ENCODE data around the gene STX16.
A peak's percentile ranks its signal among the peaks of the same experiment; 100 is the strongest.

The STX16 gene, protein sequence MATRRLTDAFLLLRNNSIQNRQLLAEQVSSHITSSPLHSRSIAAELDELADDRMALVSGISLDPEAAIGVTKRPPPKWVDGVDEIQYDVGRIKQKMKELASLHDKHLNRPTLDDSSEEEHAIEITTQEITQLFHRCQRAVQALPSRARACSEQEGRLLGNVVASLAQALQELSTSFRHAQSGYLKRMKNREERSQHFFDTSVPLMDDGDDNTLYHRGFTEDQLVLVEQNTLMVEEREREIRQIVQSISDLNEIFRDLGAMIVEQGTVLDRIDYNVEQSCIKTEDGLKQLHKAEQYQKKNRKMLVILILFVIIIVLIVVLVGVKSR

DNA sequence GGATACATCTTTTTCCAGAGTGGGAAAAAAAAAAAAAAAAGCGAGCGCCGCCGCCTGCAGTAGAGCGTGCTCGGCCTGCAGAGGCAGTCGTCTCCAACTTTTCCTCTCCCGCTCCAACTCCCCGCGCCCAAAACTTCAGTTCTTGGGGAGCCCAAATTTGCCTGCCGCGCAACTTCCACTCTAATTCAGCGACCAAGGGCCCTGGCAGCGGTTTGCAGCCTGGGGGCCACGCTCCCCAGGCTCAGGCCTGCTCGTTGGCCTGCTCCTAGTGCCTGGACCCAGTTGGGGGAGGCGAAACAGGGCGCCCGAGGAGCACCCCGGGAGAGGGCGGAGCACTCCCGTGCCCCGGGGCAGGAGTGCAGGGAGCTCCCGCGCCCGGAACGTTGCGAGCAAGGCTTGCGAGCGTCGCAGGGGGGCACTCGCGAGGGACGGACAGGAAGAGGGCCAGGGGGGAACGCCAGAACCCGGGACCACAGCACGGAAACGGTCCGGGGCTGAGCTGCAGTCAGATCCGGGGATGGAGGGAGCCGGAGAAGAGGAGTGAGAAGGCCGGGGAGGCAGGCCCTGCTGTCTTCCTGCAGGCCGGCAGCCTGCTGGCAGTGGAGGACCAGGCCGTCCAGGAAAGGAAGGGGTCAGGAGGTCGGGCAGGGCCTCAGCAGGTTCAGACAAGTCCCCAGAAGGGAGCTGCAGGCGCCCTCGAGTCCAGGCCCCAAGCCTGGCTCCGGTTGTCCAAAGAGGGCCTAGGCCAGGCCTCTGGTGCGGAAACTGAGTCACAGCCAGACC, at the start of gene STX16:
STX16 (plus strand) TSS at position 508 of the 783 bp plus-strand sequence. CDS start 724 bp downstream, outside the sequence.
- DNase-seq, result peak; percentile 36

DNA sequence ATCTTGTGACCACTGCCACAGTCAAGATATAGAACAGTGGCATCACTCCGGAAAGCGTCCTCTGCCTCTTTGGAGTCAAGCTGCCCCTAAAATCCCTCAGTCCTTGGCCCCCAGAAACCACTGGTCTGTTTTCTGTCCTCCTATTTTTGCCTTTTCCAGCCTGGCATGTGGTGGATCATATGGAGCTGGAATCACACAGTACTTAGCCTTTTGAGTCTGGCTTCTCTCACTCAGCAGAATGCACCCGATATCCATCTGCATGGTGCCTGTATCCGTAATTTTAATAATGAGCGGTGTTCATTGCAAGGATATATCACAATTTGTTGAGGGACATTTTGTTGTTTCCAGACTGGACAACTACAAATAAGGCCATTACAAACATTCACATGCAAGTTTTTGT, 49.0 kb upstream of the STX16 start:
- DNase-seq, result no peak

DNA sequence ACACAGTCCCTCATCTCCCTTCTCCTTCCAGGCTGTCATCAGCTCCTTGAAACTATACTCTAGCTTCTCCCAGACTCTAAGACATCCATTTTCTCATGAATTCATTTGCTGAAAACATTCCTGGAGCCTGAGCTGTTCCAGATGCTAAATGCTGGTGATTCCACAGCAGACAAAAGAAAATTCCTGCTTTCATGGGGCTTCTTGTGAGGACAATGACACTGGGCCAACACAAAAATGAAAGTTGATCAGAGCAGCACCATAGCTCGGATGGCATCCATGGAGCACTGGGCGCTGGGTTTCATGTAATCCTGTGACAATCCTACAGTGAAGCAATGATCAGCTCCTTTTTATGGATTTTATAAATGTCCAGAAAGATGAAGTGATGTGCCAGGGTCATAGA, 47.4 kb upstream of the STX16 start:
- DNase-seq, result no peak

DNA sequence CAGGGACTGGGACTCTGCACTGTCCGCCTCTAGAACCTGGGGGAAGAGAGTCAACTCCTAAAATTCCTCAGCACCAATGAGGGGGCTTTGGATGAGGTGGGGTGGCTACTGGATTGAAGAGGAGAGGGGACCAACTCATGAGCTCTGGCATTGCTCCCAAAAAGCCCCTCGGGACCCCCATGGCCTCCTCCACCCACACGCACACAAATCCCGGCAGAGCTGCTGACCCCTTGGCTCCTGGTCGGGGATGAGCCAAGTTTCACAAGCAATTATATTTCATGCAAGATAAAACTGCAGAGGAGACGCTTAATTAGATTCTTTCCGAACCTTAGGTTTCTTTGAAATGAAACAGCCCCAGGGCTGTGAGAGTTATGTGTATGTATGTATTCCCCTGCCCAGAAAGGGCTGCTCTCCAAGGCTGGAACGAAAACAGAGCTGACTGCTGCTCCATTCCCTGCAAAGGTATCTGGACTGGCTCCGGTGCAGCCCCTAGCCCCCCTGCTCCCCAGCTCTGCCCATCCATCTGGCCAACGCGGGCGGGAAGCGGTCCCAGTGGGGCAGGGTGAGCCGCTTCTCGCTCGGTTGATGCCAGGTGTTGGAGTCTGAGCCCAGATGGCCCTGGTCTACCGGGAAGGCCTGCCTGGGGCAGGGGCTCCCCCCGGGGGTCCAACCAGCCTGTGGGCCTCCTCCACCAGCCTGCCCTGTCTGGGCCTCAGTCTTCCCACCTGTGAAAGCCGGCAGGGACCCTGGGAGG, 46.8 kb upstream of the STX16 start:
- no peak for DNase-seq

DNA sequence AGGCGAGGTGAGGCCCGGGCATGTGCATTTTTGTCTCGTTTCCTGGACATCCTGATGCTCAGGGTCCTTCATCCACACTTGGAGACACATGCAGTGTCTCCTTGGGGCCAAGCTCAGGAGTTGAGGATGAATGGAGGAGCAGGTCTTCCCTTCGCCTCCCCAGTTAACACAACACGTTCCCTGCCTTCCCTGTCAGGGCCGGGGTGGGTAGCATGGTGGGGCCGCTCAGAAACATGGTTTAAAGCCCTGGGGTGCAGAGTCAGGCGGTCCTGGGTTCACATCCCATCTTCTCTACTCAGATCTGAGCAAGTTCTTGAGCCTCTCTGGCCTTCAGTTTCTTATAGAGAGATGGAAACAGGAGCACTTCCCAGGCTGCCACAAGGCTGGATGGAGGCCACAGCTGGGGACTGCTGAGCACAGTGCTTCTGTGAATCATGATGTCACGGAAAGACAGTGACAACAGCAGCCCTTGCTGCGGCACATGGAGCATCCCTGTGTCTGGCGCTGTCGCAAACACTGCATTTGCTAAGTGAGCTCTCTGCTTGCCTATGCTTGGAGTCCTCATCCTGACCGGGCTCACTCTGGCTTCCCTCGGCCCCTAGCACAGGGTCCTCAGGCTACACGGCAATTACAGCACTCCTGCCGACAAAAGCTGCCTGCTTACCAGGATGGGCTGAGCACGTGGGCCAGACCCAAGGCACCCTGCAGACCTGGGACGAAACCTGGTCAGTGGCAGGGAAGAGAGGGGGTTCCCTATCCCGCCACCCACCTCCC, 45.6 kb upstream of the STX16 start:
- no peak for DNase-seq

DNA sequence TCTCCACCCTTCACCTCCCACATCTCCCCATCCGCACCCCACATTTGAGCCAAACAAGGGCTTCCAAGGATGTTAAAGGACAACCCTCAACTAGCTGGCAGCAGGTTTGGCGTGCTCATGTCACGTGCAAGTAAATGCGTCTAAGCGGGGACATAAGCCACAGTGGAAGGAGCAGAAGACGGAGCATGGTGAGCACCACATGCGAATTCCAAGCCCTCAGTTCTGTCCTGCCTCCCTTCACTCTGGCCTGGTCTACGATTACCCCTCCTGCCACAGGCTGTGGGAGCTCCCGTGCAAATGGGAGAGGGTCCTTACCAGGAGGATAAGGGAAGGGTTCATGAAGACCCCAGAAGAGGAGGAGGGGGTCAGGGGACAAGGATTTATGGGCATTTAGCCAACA, 44.9 kb upstream of the STX16 start:
- no peak for DNase-seq

DNA sequence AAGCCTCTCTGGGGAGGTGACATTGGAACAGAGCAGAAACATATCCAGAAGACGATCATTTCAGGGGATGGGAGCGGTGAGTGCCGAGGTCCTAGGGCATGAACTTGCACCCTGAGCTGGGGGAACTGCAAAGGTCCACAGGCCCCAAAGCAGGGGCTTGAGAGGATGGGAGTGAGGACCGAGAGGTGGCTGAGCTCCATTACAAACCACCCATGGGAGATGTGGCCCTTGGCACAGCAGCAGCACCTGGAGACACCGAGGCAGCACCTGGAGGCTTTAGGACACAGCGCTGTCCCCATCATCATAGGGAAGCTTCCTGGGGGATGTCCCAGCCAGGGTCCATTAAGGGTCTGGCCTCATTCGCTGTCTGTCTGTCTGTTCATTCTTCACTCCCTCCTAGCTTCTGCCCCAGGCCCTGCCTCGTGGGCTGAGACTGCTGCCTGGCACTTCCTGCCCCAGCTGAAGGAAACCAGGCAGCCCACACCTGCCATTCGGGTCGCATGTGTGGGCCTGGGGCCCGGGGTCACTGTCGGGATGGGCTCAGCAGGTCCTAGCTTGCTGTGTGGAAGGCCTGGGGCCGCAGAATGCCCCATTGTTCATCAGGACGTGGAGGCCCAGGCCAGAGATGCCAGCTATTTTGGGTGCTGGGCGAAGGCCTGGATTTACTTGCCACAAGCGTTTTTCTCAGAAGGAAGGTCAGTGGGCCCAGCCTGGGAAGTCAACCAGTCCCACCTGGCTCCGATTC, 42.8 kb upstream of the STX16 start:
- DNase-seq, result no peak

DNA sequence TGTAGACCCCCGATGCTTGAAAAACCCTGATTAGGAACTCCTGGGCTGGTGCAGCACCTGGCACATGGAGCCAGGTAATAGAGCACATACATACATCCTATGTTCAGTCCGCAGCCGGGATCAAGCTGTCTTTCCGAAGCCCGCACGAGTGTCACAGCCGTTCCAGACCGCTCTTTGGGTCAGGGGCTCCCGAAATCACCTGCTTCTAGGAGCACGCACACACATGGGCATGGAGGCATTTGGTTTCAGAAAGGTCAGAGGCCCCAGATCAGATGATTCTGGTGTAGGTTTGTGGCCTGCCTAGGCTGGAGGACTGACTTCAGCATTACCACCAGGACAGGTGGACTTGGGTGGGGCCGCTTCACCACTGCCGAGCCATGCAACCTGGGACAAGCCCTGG, 42.1 kb upstream of the STX16 start:
- no peak for DNase-seq

DNA sequence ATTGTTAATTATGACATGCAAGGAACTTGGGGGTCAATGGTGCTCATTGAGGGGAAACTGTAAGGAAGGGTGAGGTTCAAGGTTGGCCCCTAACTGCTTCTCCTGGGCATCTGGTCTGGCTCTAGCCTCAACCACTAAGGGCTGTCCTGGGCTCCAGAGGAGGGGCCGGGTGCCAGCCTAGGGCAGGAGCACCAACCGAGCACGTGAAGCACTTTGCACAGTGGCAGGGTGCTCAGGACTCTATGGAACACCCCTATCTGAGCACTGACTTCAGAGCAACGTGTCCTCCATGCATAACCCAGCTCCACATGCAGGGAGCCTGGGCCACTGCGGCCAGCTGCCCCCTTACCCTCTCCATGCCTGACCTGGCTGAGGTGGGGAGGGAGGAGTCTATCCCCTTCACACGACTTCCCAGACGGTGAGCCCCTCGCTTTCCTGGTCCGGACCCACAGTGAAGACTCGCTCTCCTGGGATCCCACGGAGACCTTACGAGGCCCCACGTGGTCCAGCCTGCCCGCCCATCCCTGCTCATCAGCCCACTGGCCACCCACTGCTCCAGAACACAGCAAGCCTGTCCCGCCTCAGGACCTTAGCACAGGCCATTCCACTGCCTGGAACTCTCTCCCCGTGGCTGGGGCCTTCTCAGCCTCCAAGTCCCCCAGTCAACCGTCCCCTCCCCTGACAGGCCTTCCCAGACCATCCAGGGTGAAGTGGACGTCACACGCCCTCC, 40.8 kb upstream of the STX16 start:
- no peak for DNase-seq

DNA sequence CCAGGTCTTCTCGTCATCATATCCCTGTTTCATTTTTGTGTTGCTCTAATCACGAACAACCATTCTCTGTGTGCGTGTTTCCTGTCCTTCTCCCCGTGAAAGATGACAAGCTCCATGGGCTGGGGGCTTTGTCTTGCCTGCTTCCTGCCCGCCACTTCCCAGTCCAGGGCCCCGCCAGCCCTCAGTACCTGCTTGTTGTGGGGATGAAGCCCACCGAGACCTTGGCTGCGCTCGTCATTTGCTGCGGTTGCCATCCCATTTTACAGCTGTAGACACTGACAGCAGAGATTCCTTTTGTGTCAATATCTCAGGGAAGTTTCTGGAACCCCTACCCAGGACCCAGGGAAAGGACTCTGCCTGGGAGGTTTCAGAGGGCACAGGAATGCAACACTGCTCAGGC, 40.3 kb upstream of the STX16 start:
- DNase-seq, result no peak

DNA sequence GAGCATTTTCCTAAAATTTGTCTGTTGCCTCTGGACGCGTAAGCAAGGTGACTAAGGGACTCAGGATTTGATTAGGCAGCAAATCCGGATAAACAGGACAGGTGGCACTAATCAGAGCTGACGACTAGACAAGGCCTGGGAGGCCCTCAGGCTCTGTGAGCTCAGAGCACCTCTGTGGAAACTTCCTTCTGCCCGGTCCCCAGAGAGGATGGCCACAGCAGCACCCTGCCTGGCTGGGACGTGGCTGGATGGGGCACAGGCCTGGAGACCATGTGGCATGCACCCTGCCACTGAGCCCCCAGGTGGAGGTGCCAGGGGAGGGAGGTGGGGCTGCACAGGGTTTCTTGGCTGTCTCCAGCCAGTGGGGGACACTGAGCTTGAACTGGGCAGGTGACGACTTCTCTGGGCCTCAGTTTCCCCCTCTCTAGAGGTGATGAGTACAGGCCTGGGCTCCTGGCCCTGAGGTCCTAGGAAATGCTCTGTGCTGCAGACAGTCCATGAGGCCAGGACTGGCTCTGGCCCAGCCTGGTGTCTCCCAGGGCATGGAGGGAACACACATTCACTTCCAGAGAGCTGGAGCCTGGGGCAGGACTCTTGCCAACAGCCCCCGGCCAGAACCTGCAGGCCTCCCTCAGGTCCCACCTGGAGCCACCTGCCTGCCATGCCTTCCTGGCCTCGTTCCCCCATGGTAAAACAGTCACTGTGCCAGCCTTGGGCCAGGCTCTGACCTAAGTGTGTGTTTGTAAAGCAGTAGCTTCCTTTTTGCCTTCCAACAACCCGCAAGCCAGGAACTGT, 39.6 kb upstream of the STX16 start:
- no peak for DNase-seq

DNA sequence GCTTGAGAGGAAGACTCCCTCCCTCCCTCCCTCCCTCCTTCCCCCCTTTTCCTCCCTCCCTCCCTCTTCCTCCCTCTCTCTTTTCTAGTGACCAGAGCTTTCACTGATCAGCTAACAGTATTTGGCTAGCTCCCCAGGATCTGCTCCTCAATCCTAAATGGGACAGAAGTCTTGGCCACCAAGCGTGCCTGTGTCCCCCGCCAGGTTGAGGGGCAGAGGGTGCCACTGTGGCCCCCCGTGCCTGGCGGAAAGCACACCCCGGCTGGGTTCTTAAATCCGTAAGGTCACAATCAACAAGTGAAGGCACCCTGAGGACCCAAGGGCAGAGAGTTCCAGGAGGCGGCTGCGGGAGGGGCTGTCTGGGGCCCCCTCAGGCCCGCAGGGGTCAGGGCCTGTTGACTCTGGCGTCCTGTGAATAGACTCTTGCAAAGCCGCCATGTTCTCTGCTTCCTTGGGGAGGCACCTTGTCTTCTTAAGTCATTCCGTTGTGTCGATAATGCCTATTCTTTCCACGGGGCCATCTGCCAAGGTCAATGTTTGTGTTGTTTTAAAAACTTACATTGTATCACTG, 38.9 kb upstream of the STX16 start:
- DNase-seq, result no peak

DNA sequence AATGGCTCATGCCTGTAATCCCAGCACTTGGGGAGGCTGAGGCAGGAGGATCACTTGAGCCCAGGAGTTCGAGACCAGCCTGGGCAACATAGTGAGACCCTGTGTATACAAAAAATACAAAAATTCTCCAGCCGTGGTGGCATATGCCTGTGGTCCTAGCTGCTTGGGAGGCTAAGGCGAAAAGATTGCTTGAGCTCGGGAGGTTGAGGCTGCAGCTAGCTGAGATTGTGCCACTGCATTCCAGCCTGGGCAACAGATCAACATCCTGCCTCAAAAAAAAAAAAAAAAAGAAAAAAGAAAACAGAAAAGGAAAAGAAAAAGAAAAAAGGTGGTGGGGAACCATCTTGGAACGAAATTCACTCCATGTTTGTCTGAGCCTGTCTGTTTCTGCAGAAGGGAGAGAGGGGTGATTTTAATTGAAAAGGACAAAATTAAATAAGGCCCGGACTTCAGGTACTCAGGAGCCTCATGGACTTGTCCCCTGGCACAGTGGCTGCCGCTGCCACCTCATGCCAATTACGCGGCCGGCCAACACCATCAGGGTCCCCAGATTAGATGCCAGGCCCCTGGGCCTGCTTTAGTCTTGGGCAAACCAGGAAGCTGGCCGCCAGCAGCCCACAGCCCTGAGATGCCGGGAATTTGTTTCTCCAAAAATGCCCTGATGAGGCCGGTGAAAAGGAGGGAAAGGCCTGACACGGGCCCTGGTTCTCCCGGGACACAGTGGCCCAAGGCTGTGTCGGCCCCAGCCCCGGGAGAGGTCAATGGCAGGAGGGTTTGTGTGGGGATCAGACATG, 37.8 kb upstream of the STX16 start:
- DNase-seq, result no peak

DNA sequence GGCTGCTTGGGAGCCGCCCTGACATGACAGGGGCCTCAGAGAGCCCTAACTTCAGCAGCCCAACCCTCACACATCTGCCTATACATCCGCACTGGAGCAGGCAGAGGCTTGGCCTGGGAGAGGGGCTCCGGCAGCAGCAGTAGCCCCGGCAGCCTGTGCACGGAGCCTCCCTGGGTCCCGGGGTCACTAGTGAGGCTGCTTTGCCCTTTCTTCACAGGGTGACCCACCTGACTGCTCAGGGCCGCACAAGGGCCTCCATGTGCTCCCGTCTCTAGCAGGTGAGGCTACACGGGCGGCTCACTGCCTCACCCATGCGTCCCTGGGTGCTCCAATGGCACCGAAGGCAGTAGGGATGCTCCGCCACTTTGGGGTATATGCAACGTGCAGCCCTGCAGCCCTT, 36.7 kb upstream of the STX16 start:
- no peak for DNase-seq

DNA sequence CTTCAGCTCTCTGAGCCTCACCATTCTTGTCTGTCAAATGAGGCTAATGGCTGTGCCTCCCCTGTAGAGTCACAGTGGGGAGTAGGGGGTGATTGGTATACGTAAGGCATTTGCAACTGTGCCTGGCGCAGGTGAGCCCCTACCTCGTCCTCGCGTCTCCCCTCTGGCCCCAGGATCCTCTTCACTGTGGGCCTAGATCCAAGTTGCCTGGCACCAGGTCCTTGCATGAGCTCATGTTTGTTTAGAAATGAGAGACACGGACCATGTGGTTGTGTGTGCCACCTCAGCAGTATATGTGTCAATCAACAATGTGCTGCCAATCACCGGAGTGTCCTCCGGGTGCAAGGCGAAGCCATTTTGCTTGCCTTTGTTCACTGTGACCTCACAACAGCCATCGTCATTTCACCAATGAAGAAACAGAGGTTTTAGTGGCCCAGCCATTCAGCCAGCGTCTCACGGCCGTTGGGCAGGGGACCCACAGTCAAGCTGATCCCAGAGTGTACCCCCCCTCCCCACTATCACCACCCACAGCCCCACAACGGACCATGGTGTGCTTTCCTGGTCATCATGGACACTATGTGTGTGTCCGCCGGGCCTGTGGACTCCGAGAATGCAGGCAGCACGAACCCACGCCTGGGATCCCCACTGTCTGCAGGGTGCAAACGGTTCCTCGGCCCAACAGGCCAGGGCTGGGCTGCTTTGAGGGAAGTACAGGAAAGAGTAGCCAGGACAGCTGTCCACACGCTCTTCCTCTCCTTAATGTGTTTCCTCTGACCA, 35.9 kb upstream of the STX16 start:
- no peak for DNase-seq

DNA sequence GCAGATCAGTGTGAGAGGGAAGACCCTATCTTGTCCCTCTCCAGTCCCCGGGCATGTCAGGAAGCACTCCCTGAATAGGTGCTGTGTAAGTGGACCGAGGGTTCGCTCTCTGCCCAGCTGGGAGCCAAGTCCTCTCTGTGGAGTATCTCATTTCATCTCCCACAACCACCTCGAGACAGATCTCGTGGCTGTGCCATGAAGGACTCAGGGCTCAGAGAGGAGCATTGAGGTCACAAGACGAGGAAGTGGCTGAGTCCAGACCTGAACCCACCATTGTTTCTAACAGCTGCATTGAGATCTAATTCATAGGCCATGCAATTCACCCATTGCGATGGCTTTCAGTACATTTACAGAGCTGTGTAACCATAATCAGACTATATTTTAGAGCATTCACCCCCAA, 34.7 kb upstream of the STX16 start:
- DNase-seq, result no peak

DNA sequence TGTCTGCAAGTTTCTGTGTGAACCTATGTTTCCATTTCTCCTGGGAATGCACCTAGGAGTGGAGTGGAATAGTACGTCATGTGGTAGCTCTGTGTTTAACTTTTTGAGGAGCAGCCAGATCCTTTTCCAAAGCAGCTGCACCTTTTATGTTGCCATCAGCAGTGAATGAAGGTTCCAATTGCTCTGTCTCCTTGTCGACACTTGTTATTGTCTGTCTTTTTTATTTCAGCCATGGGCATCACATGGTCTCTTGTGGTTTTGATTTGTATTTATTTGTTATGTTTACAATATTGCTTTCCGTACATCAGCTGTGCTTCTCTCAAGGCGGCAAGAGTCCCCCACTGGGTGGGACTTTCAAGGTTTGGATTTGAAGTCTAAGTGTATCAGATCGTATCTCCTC, 33.9 kb upstream of the STX16 start:
- no peak for DNase-seq

DNA sequence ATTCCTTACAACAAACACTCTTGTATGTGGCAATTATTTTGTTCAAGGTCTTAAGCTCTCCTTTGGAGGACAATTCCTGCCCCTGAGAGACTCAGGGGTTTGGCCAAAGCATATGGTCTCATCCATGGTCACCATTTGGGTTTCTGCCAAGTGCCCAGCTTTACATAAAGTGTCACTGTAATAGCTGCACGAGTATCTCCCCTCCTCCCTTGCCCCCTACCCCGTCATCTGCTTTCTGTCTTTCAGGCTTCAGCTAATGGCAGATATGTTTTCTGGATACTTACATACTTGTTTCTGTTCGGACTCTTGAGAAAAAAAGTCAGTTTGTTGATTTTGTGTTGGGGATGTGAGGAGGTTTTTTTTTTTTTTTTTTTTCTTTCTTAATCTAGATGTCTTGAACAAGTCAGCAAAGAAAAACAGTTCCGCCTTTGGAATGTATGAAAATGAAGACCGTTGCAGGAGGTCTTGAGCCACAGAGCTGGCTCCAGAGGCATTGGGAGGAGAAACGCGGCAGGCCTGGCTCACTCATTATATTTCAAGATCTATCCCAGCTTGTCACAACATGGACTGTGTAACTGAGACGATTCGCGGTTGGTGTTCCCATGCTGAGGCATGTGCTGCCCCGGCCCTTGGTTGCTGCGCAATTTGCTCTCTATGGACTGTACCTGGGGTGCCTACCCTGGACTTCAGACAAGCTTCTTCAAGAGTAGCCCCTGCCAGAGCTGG, 32.6 kb upstream of the STX16 start:
- no peak for DNase-seq
